Astrocyte of the hippocampus (primary cell): ENCODE measurements around the gene ASB15.

Source experiments
- DNase-seq: peaks from one replicate; pipeline ENCODE4 v3.0.0; 2011; ENCODE audit warnings: low read depth, low spot score

ASB15 gene

DNA sequence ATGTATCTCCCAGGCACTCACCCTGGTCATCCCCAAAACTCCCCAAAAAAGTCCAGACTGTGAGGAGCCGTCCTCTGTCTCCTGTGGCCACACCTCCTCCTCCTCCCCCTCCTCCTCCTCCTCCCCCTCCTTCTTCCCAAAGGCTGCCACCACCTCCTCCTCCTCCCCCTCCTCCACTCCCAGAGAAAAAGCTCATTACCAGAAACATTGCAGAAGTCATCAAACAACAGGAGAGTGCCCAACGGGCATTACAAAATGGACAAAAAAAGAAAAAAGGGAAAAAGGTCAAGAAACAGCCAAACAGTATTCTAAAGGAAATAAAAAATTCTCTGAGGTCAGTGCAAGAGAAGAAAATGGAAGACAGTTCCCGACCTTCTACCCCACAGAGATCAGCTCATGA, 61.1 kb downstream of the ASB15 start:
- DNase-seq, result no peak

DNA sequence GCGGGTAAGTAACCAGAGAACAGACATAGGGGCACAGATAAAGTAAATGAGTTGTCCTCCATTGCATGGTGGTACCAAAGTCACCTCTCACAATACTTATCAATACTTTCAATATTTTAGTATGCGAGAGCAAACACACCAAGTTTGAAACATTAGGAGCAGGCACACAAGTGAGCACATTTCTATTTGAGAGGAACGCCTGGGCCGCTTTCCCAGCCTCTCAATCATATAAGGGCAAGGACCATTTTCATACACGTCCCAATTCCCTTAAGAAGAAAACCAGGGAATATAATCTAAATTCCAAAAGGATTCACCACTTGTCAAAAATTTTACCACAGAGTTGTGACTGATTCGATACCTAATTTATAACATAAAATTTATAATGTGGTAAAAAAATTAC, 61.6 kb downstream of the ASB15 start:
- DNase-seq, result no peak

DNA sequence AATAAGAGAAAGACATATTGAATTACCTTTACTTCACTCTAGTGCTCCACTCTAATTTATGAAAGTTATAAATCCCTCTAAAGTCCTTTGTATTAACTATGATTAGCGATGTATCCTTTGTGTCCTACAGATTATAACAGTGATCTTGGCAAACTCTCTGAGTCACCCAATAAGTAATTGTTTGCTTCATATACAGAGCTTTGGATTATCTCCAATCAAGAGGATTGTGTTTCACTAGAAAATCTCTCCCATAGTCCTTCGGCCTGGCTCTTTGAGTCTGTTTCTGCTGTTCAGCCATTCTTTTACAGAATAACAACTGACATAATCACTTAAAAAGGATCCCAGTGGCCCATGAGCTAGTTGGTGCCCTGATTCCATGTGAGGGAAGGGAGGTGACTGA, 63.5 kb downstream of the ASB15 start:
- DNase-seq, result no peak

DNA sequence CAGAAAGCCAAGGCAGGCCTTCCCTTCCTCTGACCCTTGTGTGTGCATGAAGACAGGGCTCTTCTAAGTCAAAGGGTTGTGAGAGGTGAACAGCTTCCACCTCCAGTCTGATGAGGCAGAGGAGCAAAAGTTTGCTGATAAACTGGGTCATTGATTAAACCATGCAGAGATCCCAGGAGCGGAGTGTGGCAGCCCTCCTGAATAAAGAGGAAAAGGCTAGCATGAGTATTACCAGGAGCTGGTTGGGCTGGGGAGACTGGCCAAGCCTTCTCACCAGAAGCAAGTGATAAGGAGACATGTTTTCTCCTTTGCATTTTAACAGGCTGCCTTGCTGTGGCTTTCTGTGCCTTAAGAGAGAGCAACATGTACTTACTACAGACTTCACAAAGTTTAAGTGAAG, 64.3 kb downstream of the ASB15 start:
- DNase-seq, result no peak

DNA sequence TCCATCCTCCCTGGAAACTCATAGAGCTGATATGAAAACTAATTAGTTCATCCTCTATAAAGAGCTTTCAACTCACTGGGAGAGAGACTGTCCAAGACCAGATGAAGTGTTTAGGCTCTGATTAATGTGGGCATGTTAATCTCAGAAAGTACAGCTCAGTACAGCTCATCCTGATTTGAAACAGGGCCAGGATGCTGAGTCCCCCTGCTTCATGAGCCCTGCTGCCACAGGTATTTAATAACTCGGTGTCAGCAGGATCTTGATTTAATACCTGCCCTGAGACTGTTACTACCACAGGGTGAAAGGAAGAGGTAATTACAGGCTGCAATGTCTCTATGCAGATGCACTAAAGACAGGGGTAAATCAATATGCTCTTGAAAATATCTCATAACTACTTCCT, 64.9 kb downstream of the ASB15 start:
- DNase-seq, result no peak

DNA sequence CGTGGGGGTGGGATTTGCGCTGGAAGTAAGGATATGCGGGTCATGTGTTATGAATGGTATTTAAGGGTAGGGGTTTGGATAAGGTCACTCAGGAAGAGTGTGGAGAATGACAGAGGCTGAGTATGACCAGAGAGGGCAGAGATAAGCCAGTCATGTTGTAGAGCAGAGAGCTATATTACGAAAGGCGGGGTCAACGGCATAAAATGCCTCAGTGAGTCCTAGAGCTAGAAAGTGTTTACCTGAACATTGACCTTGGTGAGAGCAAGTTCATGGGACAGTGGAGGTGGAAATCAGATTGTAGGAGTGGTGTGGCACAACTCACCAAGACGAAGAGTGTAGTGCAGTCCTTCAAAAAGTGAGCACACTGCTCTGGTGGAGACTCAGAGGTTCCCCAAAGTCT, 67.9 kb downstream of the ASB15 start:
- DNase-seq, result no peak

DNA sequence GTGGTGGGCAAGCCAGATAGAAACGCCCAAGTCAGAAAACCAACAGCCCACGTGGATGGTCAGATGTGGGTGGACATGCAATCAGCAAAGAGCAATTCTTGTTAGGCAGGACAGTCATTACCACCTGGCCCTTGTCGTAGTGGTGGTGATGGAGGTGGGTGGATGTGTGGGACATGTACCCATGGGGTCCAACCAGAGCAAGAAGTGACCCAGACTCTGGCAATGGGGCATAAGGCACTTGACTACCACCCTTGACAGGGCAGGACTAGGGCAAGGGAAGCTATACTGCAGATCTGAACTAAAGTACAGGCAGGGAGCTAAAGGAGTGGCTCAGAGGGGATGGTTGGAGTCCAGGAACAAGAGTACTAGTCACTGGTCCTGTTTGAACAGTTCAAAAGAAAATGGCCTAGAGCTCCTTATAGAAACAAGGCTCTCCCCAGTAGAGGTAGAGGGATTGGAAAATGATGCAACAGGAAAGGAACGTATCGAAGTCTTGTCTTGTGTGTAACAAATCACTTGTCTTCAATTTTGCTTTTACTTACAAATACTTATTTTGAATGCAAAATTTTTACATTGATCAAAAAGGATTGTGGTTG, 71.6 kb downstream of the ASB15 start:
- no peak for DNase-seq

DNA sequence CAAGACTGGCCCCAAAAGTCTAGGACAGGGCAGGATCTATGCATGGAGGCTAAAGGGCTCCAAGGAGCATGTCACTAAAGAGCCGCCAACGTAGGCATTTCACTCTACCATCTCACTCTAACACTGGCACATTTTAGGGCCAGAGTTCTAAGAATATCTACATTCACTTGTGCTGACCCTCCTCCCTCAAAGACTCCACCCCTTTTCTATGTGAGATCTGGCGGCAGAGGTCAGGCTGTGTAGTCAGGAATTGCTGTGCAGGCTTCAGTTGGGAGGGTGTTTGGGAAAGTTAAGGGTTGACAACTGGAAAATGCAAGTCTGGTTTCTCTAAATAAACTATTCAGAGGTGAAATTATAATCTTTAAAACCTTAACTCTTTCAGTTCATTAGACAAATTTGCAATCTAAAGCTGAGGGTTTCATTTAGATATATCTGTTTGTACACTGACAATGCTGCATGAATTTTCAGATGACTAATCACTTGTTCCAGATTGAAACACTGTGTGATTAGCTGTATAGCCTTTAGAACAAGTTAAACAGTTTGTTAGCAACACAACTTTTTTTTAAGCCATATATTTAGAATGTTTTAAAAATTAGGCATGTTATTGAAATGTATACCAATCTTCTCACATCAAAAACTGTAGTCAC, 72.3 kb downstream of the ASB15 start:
- DNase-seq, result no peak

DNA sequence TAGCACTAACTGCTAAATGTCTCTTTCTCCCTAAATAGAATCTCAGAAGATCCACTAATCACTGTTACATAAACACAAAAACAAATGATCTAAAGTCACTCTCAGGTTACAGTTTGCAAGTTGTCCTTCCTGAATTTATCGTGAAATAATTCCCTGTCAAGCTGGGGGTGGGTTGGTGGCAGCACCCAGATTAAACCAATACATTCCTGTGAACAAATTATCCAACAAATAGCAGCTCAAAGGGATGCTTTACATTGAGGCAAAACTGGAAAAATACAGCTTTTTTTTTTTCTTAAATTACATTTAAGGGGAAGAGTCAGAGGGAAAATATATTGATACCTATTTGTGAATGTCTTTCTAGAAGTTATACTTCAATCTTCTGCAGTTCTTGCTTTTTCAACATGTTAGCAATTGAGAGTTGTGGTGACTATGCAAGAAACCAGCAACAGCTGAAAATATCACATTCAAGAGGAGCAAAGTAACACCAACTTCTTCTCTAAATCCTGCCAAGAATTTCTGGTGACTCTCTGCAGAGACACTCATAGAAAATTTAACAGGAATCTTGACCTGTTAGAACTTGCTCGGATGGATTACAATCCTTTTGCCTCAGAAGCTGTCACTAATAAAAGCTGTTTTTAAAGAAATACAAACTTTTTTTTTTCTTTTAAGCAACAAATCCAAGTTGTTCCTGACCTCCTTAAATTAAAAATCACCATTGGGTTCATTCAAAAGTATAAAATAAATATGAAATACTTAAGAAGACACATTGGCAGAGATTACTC, 73.0 kb downstream of the ASB15 start:
- peak; percentile 16 for DNase-seq

DNA sequence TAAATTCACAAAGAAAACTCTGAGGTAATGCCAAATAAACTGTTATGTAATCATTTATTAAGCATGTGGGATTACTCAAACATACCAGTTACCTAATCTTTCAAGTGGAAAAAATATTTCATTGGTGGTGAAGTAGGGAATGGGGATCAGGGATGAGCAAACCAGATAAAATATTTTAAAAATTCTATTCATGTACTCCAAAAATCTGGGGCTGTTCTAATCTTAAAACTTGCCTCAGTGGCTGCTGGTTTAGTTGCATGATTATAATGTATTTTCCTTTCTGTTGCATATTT, 73.5 kb downstream of the ASB15 start:
- DNase-seq, result no peak

DNA sequence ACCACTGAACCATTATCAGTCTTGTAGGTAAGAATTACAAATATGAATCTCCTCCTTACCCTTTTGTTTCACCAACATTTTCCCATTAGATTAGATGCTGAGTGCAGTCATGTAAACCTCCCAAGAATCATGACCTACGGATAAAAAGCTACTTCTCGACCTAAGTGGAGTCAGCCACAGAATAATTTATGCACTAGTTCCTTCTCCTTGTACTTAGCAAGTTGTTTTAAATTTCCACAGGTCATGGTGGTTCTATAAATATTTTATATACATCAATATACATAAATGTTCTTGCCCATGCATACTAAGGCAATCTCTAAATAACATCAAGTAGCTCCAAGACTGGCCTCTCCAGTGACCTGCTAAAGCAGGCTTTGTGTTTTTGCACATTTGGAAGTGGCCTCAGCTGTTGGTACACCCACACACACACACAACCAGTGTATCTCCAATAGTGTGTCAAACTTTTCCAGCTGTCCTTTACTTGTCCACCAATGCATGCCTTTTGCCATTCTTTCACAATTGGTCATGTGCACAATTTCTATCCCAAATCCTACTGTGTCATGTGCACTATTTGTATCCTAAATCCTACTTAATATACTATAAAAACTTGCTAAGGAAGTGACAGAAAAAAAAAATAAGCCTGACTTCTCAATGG, 75.6 kb downstream of the ASB15 start:
- no peak for DNase-seq

DNA sequence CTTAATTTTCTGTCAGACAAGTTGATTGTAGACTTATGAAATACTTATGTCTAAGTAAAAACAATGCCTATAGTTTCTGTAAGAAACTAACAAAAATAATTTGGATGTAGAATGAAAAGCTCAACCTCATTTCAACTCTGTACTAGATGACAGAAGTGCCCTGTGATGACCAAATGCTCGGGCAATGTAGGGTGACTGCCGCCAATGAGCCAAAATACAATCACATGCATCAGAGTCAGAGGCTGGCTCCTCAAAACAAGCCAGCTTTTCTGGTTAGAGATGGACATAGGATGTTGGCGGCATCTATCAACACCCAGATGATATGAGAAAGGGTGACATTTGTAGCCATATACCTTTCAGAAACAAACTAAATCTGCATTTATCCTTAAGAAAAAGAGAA, 78.0 kb downstream of the ASB15 start:
- no peak for DNase-seq

DNA sequence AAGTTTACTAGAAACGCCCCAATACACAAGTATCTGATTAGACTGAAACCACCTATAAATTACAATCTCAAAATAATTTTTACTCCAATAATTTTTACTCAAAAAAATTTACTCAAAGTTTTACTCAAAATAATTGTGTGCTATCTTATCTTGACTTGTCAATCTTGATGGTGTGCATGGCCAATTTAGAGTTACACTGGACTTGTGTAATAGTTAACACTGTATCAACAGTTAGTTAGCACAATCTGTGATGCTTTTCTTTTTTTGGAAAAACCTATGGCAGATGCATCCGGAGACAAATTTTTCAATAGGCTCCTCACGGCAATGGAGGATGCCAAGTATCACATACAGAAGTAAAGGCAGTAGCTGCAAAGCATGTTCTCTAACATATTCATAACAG, 79.0 kb downstream of the ASB15 start:
- no peak for DNase-seq

DNA sequence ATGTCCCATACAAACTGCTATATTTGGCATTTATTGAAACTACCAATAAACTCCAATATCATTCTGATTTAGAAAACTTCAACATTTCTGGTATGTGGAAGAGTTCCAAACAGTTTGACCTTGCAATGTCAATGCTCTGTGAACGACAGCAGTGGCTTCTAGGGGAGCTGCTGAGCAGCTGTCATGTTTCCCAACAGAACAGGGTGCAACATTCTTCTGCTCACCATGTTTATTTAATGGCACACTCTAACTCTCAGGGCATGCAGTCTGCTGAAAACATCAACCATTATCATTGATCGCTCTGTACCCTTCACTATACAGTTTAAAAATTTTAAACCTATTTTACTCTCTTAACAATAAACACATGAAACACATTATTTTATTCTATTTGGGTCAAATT, 79.9 kb downstream of the ASB15 start:
- DNase-seq, result no peak

DNA sequence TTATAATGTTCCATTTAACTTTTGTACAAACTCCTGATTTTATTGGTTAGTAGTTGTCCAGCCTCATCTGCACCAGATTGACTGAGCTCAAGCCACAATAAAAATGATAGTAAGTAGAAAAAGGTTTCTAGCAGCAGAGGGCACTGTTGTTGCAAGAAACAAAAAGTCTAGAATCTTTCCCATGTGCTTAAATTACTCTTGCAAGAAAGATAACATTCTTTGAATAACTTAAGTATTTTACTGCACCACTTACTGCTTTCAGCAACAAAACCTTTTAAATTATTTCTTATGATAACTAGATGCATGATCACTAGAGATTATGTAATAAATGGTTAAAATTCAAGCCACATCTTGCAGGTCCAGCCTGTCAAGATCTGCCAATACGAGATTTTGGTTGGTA, 81.1 kb downstream of the ASB15 start:
- peak; percentile 75 for DNase-seq

DNA sequence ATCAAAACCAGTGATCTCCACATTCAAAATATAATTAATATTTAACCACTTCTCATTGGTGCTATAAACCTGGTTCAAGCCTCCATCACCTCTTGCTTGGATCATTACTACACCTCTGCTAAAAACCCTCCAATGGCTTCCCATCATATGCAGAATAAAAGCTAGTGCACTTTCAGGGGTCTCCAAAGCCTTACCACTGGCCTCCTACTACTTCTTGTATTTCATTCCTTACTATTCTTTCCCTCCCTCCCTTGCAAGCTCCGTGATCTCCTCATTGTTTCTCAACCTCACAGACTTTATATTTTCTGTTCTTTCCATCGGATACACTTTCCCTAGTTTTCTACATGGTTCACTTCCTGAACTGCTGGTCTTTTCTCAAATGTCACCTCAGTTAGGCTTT, 85.5 kb downstream of the ASB15 start:
- DNase-seq, result no peak

DNA sequence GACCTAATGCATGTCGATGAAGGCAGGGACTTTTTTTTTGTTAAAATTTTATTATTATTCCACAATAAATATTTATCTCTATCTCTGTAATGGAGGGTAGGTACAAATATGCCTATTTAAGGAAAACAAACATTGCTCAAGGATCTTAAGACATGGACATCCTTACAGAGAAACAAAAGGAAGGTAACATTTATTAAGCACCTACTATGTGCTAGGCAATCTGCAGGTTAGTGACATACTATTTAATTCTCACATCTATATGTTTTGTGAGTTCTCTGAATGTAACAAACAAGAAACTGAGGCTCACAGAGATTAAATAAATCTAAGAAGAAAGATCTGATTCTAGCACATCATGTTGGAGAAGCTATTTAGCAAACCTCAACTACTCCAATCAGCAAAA, 86.1 kb downstream of the ASB15 start:
- DNase-seq, result no peak
